Brain microvascular endothelial cell (primary cell): Measurements from ENCODE around the gene LRRC28.

Experiments
- DNase-seq: peaks from one replicate; pipeline ENCODE4 v3.0.0-alpha.2; 2020
- H3K27ac ChIP-seq: fragments of 250-450 bp; sonication (Bioruptor Pico); 2 replicates; pipeline ENCODE4 v1.5.1; 2020; ENCODE audit warnings: mild to moderate bottlenecking, moderate library complexity
- H3K27me3 ChIP-seq: fragments of 250-450 bp; sonication (Bioruptor Pico); replicated peaks from 2 replicates; pipeline ENCODE4 v1.5.1; 2020; ENCODE audit warnings: mild to moderate bottlenecking
- H3K36me3 ChIP-seq: fragments of 250-450 bp; sonication (Bioruptor Pico); replicated peaks from 2 replicates; pipeline ENCODE4 v1.5.1; 2020; ENCODE audit warnings: mild to moderate bottlenecking
- H3K4me3 ChIP-seq: 2 replicates; pipeline ENCODE4 v1.5.1; 2011; ENCODE audit warnings: low read depth, mild to moderate bottlenecking, control low read depth, low read length, moderate library complexity
- in situ Hi-C: cut with HindIII; loops from 2 replicates; pipeline ENCODE4 v1.10.0; 2017; ENCODE audit warnings: low sequenced_read_pairs, low pct_ligation_motif_present
- TF ChIP-seq, protein P1 (sequence below): IDR thresholded peaks from 2 replicates; pipeline ENCODE4 v1.5.1; 2011; ENCODE audit warnings: low read depth, mild to moderate bottlenecking, moderate library complexity, low read length, control low read depth, inconsistent platforms; ENCODE audit errors: missing control alignments

LRRC28 gene

DNA sequence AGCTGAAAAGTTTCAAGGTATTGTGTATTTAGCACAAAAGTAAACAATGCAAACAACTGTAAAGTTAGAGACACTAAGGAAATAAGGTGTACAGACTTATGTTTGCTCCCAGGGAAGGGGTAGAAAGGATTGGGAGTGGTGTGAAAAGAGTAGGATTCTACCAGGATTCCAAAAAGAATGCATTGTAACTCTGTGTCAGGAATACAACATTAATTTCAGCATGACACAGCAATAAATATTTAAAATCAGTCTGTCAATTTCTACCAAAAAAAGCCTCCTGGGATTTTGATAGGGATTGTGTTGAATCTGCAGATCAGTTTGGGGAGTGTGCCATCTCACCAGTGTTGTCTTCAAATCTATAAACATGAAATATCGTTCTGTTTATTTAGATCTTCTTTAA lies 73.4 kb downstream of the LRRC28 start:
- in situ Hi-C loops: no loop called here
- Histone ChIP-seq H3K27me3 (no peaks in the 10 kb centered on the region), H3K4me3 (no peak overlapping the region), H3K27ac (peak overlapping the region; percentile 89), H3K36me3 (no peaks in the 10 kb centered on the region)
- TF ChIP-seq, protein P1, sequence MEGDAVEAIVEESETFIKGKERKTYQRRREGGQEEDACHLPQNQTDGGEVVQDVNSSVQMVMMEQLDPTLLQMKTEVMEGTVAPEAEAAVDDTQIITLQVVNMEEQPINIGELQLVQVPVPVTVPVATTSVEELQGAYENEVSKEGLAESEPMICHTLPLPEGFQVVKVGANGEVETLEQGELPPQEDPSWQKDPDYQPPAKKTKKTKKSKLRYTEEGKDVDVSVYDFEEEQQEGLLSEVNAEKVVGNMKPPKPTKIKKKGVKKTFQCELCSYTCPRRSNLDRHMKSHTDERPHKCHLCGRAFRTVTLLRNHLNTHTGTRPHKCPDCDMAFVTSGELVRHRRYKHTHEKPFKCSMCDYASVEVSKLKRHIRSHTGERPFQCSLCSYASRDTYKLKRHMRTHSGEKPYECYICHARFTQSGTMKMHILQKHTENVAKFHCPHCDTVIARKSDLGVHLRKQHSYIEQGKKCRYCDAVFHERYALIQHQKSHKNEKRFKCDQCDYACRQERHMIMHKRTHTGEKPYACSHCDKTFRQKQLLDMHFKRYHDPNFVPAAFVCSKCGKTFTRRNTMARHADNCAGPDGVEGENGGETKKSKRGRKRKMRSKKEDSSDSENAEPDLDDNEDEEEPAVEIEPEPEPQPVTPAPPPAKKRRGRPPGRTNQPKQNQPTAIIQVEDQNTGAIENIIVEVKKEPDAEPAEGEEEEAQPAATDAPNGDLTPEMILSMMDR: no peak
- DNase-seq: no peak

DNA sequence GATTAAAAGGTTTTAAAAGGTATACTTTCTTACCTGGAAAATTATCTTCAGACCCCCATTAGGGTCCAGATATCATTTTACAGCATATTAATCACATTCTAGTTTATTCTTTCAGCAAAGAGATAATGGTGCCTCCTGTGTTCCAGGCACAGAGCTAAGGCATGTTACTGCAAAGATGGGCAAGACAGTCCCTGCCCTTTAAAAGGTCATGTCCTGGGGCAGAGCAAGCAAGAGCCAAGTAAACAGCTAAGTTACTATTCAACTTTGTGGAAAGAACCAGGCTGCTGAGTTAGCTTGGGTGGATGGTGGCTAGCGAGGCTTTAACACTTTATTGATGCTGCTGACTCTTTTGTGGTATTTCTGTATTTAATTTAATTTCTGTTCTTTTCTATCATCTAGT lies 75.0 kb downstream of the LRRC28 start:
- DNase-seq: no peak
- in situ Hi-C loops: no loop called here
- no peaks in the 10 kb centered on the region for H3K27me3 ChIP-seq
- TF ChIP-seq, protein P1: no peak
- no peaks in the 10 kb centered on the region for H3K36me3 ChIP-seq
- no peak overlapping the region for H3K4me3 ChIP-seq
- H3K27ac ChIP-seq: no peak overlapping the region

DNA sequence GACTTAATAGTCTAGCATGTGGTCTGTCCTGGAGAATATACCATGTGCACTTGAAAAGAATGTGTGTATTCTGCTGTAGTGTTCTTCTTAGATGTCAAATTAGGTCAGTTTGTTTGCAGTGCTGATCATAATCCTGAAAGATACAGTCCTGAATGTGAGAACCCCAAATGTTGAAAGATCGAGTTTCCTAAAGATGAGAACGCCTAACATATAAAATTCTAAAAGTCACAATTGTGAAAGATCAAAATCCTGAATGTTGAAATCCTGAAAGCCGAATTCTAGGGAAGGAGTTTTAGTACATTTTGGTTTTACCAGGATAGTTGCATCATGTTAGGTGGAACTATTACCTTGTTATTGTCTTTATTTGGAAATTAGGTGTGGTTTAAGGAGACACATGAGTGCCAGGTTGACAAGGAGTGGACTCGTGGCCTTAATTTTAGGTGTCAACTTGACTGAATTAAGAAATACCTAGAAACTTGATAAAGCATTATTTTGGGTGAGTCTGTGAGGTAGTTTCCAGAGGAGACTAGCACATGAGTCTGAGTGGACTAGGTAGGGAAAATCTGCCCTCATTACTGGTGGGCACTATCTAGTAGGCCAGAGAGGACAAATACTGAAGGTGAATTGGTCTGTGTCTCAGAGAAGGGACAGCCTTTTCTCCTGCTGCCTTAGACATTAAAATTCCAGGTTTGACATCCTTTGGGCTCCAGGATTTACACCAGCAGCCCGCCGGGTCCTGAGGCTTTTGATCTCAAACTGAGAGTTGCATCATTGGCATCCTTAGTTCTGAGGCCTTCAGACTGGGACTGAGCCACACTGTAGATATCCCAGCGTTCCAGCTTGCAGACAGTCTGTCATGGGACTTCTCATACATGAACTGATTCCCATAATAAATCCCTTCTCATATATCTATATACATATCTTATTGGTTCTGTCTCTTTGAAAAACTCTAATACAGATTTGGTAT lies 77.1 kb downstream of the LRRC28 start:
- H3K36me3 ChIP-seq: no peaks in the 10 kb centered on the region
- no peak overlapping the region for H3K4me3 ChIP-seq
- H3K27me3 ChIP-seq: no peaks in the 10 kb centered on the region
- TF ChIP-seq, protein P1: no peak
- no peak for DNase-seq
- in situ Hi-C loops: no loop called here
- H3K27ac ChIP-seq: no peak overlapping the region

DNA sequence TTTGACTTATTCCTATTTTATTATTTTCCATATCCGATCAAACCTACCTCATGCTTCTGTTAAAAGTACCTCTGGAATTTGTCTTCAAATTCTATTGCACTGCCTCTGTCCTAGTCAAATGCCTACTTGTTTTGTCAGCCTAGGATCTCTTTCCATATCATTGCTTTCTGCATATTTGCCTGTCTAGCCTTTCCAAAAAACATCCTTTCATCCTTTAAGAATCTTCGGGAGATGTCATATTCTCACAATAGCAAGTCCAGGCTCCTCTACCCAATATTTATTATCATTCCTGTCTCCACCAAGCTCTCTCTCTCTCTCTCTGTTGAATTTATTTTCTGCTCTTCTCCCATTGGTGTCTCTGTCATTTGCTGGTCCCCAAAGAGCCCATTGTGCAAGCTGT lies 80.1 kb downstream of the LRRC28 start:
- no peaks in the 10 kb centered on the region for H3K36me3 ChIP-seq
- TF ChIP-seq, protein P1: no peak
- H3K27ac ChIP-seq: no peak overlapping the region
- H3K4me3 ChIP-seq: no peak overlapping the region
- H3K27me3 ChIP-seq: no peaks in the 10 kb centered on the region
- DNase-seq: no peak
- in situ Hi-C loops: no loop called here

DNA sequence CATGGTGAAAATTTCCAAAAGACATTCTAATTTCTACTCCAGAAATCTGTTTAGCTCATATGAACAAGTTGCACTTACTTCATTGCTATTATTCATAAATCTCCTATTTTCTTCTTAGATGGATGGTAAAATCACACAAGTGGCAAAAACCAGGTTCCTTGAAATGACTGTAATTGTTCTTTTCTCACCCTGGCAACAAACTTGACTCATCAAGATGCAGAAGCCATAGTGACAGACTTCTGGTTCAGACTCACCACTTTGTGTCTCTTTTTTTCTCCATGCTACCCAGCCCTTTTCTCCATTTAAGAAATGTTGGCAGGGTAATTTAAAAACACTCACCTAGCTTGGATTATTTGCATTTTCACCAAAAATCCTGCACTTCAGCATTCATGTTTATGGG lies 82.1 kb downstream of the LRRC28 start:
- TF ChIP-seq, protein P1: no peak
- Histone ChIP-seq H3K4me3 (no peak overlapping the region), H3K27me3 (no peaks in the 10 kb centered on the region), H3K27ac (no peak overlapping the region), H3K36me3 (no peaks in the 10 kb centered on the region)
- no peak for DNase-seq
- in situ Hi-C loops: no loop called here
